ENCODE results near the gene RHOJ.
"Not testable (repeated sequence)": the region's sequence is repeated elsewhere in the genome, so short reads cannot be mapped to it uniquely, and the experiment has no call there.

RHOJ gene

DNA sequence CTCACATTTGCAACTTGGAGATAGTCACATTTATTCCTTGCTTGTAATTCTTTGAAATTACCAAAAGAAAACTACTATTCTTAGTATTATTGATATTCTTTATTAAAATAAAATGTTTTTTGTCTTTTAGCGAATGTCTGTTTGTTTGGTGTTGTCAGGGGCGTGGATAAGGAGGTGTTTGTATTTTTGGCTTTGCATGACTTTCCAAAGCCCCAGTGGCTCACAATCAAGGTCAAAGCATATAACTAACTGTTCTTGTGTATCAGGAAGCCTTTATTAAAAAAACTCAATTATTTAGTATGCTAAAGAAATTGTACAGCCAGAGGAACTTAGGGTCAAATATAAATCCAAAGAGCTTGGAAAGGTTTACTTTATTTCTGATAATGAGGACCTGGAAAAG, 96.6 kb downstream of the RHOJ start:
- no peak for DNase-seq

DNA sequence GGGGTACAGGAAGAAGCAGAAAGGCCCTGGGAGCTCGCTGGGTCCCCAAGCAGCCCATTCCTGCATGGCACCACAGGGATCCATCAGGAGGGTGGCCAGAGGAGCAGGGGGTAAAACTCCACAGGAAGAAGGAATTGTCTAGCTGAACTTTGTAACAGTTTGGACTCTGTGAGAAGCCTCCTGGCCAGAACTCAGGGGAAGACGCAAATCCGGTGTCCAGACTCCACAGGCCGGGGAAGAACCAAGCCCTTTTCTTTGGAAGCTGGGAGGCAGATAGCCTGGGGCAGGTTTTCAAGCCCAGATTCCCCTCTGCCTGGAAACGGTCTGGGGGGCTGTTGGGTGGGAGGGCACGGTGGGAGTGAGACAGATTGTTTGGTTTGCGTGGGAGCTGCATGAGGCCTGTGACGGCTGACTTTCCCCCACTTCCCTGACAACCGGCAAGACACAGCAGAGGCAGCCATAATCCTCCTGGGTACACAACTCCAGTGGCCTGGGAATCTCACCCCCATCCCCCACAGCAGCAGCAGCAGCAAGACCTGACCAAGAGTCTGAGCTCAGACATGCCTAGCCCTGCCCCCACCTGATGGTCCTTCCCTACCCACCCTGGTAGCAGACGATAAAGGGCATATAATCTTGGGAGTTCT, 97.8 kb downstream of the RHOJ start:
- no peak for DNase-seq

DNA sequence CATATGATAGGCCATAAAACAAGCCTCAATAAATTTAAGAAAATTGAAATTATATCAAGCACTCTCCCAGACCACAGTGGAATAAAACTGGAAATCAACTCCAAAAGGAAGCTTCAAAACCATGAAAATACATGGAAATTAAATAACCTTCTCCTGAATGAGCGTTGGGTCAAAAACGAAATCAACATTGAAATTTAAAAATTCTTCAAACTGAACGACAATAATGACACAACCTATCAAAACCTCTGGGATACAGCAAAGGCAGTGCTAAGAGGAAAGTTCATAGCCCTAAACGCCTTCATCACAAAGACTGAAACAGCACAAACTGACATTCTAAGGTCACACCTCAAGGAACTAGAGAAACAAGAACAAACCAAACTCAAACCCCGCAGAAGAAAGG, 100.2 kb downstream of the RHOJ start:
- not testable (repeated sequence) for DNase-seq

DNA sequence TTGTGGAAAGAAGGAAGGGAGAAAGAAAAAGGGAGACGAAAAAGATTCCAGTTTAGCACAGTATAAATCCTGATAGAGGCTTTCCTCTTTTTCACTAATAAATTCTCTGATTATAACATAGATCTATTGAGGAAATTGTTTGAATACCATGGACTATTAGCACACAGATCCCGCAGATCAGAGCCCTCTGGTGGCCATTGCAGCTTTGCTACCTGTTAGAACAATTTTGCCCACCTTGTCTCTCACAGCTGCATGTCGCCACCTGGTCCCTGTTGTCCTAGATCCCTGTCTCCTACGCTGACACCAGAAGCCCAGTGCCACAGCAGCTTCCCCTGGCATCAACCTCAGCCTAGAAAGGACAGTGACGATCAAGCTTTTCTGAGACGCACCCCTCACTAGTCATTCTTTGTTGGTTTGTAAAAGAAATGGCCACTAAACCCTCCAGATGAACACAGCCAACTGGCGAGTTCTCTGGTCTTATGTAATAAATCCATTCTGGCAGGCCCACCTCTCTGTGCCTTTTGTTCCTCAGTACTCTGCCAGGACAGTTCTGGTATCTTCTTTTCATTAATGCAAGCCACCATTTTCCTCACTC, 104.6 kb downstream of the RHOJ start:
- no peak for DNase-seq

DNA sequence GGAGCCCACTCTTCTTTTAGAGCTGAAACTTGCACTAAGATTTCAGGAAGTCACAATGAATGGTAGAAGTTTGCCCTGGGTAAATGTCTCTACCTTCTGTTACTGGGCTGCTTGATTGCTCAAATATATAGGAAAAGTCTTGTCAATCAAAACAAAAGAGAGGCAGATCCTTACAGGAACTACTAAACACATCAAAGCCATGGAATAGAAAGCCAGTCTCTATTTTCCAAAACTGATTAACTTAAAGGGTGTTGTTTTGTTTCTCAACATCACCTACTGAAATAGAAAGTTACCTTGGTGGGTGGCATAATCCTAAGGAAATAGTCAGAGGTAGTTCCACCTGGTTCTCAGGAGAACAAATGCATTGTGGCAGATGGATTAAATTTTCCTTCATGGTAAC, 114.6 kb downstream of the RHOJ start, which contains the start of gene GPHB5:
Gene GPHB5 (minus strand): TSS at position 101 of the 400 bp plus-strand sequence. CDS start 1,086 bp downstream, outside the sequence.
- no peak for DNase-seq

DNA sequence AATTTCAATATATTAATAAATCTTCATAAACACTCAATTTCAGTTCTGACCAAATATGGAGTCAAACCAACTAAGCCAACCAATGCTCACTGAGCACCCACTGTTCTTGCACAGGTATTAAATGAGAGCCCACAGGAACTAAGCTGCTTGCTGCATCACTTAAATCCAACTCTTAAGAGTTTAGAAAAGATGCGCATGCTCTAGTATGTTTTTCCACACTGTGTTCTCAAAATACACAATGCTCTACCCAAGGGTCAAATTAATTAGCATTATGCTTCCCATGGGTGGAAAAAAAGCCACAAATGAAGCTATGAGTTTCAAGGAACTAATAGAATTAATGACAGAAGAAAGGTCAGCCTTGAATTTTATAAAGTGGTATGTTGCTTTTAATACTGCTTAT, 118.2 kb downstream of the RHOJ start:
- DNase-seq, result no peak

DNA sequence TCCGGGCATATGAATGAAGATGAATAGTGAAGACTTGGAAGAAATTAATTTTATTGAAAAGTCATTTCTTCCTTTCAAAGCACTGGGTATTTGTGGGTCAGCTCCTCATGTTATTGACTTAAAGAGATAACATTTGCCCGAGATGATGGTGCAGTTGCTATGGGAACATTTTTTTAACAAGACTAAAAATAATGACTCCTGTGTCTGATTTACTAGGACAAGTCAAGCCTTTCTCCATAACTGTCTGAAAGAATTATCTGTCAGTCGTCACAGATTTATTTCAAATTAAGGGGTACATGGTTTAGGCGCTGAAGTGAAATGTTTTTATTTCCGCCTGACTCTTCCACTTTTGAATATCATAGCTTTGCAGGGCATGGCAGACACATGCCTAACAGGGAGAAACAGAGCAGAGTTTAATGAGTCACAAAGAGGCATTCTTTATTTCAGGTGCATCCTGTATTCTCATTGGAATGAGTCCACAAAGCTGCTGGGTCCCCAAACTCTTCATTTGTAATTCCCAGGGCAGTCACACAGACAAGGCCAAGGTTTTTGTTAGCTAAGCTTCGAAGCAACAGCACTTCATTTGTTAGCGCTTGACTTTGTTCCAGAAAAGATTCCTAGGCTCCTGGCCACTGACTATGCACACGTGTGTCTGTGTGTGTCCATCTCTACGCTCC, 118.8 kb downstream of the RHOJ start:
- DNase-seq, result no peak

DNA sequence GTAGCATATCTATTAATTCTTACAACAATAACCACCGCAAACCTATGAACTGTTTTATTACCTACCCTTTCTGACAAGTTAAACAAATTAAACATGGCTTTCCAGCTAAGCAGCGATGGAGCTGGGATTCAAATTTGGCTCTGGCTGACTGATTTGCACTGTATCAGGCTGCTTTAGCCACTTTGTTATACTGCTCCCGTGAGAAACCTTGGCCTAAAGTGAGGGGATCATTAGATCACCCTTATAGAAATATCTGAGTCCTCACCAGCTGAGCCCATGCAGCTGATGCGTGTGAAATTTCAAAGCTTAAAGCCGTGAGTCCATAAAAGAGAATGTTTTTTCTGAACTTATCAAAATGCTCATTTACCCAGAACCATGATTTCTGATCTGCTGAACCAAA, 122.6 kb downstream of the RHOJ start:
- no peak for DNase-seq

DNA sequence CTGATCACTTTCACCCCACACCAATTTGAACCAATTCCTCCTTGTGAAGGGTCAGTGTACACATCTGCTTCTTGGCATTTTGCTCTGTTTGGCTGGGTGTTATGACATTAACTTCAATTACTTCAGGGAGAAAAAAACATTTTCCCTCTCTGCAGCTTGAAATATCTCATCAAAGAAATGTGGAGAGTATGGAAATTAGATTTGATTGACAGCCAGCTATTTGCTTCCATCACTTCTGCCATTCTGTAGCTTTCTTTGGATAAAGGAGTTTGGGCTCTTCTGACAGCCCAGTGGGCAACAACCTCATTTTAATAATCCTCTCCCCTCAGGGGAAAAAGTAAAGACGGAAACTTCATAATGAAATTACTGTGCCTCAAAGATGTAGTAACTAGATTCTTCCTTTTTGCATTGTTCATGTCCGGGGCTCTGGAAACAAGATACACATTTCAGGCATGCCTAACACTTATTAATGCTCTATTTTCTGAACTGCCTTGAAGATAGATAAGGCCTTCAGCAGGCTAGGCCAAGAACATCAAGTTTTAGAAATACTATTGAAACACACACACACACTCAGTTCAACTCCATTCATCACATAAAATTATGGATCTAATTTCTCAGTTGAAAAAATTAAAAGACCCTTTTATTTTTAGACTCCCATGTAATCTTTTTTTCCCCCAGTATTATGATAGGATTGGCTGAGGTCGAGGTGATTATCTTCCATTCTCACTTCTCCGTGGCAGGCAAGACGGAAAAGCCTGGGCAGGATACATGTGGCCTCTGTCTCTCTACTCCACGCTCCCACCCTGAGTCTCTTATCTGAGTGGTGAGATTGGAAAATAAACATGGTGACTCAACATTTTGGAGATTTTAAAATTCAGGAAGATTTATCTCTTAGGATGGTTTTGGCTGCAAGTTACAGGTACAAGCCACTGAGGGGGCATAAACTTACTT, 124.8 kb downstream of the RHOJ start:
- DNase-seq, result no peak

DNA sequence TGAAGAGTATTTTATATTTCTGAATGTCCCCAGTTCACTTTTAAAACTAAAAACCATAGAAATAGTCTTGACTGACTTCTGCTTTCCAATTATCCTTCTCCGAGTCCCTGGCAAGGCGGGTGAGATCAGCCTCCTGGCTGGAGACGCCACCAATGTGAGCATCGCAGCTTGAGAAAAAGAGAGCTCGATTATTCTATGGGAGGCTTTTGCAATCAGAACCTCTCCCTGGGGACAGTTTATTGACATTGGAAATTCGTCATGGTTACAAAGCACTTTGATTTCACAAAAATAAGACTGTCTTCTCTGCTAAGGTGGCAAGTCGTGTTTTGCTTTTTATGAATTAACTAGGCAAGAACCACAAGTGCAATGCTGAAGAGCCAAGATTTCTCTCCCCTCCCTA, 138.1 kb downstream of the RHOJ start:
- DNase-seq, result no peak
